ENCODE data around the gene SOD2. TPM values are rescaled to one million over a fixed set of nuclear protein-coding genes. Genes with fewer than 3 reads are reported as not detected.

SOD2 gene
- total RNA-seq, 1 donor from 2014 or later: 73.1 TPM

- peak overlapping the region; percentile 27 for H3K27ac Mint-ChIP-seq (ENCODE audit: unreplicated experiment)
- H3K36me3 Mint-ChIP-seq (ENCODE audit: unreplicated experiment): peaks cover 5% of the 10 kb centered on the region
- H3K9me3 Mint-ChIP-seq (ENCODE audit: unreplicated experiment): no peaks in the 10 kb centered on the region
- no peak overlapping the region for H3K4me3 Mint-ChIP-seq (ENCODE audit: unreplicated experiment)
- no peaks in the 10 kb centered on the region for H3K27me3 Mint-ChIP-seq (ENCODE audit: unreplicated experiment)
- peaks cover 41% of the 10 kb centered on the region for H3K4me1 Mint-ChIP-seq (ENCODE audit: unreplicated experiment)
- no peak for DNase-seq (ENCODE audit: extremely low spot score, unreplicated experiment)
- no peak for TF ChIP-seq CTCF (IDR thresholded peaks at IDR 0.05)
Measured at GRCh38 chr6:159730332-159730676, 37.3 kb upstream of the SOD2 start.

DNA sequence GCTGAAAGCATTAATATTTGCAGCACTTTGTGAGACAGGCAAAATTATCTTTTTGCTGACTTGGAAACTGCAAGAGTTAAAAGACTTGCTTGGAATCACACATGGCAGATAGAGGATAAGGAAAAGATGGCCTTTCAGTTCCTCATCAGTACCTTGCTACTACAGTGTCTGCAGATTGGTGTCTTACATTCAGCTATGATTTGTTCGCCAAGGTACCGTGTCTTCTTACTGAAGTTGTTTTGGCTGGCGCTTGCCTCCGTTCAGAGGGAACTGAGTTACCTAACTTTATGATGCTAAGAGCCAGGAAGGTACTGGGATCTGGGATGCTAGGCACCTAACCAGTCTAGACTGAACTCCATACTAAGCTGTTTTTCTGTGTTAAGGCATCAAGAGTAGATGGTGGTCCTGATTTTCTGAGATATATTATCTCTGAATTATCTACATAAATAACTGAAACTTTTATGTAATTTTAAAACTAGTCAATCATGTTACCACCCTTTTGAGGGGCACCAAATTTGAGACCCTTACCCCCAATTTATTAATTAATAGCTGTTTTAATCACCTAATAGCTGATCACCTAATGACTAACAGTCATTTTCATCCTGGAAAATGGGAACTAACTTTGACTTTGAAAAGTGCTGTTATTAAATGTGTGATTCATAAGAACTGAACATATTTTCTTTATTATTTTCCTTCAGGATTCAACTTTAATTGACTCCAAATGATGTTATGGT, 36.7 kb upstream of the SOD2 start:
- Mint-ChIP-seq H3K4me3 (ENCODE audit: unreplicated experiment) (peak overlapping the region; percentile 87), H3K27me3 (ENCODE audit: unreplicated experiment) (no peaks in the 10 kb centered on the region), H3K9me3 (ENCODE audit: unreplicated experiment) (no peaks in the 10 kb centered on the region), H3K36me3 (ENCODE audit: unreplicated experiment) (peaks cover 5% of the 10 kb centered on the region), H3K4me1 (ENCODE audit: unreplicated experiment) (peaks cover 41% of the 10 kb centered on the region), H3K27ac (ENCODE audit: unreplicated experiment) (peak overlapping the region; percentile 27)
- no peak for DNase-seq (ENCODE audit: extremely low spot score, unreplicated experiment)
- no peak for TF ChIP-seq CTCF (IDR thresholded peaks at IDR 0.05)

- Mint-ChIP-seq H3K4me3 (ENCODE audit: unreplicated experiment) (peak overlapping the region; percentile 87), H3K27ac (ENCODE audit: unreplicated experiment) (peak overlapping the region; percentile 92), H3K27me3 (ENCODE audit: unreplicated experiment) (no peaks in the 10 kb centered on the region), H3K4me1 (ENCODE audit: unreplicated experiment) (peaks cover 43% of the 10 kb centered on the region), H3K9me3 (ENCODE audit: unreplicated experiment) (no peaks in the 10 kb centered on the region), H3K36me3 (ENCODE audit: unreplicated experiment) (peaks cover 5% of the 10 kb centered on the region)
- no peak for DNase-seq (ENCODE audit: extremely low spot score, unreplicated experiment)
- no peak for TF ChIP-seq CTCF (IDR thresholded peaks at IDR 0.05)
Measured at GRCh38 chr6:159728531-159728964, 35.5 kb upstream of the SOD2 start.

GRCh38 chr6:159727717-159728445, 34.8 kb upstream of the SOD2 start:
- no peaks in the 10 kb centered on the region for H3K27me3 Mint-ChIP-seq (ENCODE audit: unreplicated experiment)
- no peak for DNase-seq (ENCODE audit: extremely low spot score, unreplicated experiment)

More at GRCh38 chr6:159727717-159728445, 34.8 kb upstream of the SOD2 start:
- H3K9me3 Mint-ChIP-seq (ENCODE audit: unreplicated experiment): no peaks in the 10 kb centered on the region
- peak overlapping the region; percentile 87 for H3K4me3 Mint-ChIP-seq (ENCODE audit: unreplicated experiment)
- no peak for TF ChIP-seq CTCF (IDR thresholded peaks at IDR 0.05)
- H3K4me1 Mint-ChIP-seq (ENCODE audit: unreplicated experiment): peaks cover 43% of the 10 kb centered on the region
- H3K27ac Mint-ChIP-seq (ENCODE audit: unreplicated experiment): peak overlapping the region; percentile 92
- H3K36me3 Mint-ChIP-seq (ENCODE audit: unreplicated experiment): peaks cover 5% of the 10 kb centered on the region

Measured in osteocyte (in vitro differentiated cells).